ENCODE results near the gene C9orf43.
A peak's percentile ranks its signal among the peaks of the same experiment; 100 is the strongest.
"Not testable (repeated sequence)": the region's sequence is repeated elsewhere in the genome, so short reads cannot be mapped to it uniquely, and the experiment has no call there.

The C9orf43 gene

GRCh38 chr9:113381441-113381840 is 29.1 kb upstream of the C9orf43 start:
- DNase-seq (ENCODE audit: low read depth), result not testable (repeated sequence)

GRCh38 chr9:113381909-113382411 is 28.6 kb upstream of the C9orf43 start:
- no peak for DNase-seq (ENCODE audit: low read depth)

GRCh38 chr9:113386571-113387393 is 23.8 kb upstream of the C9orf43 start:
- DNase-seq (ENCODE audit: low read depth), result no peak

GRCh38 chr9:113387560-113388230 is 22.9 kb upstream of the C9orf43 start:
- no peak for DNase-seq (ENCODE audit: low read depth)

GRCh38 chr9:113388833-113389232 is 21.7 kb upstream of the C9orf43 start:
- DNase-seq (ENCODE audit: low read depth), result no peak

GRCh38 chr9:113389451-113389850 is 21.1 kb upstream of the C9orf43 start:
- DNase-seq (ENCODE audit: low read depth), result no peak

- no peak for DNase-seq (ENCODE audit: low read depth)
Measured at GRCh38 chr9:113390192-113390960, 20.2 kb upstream of the C9orf43 start.

GRCh38 chr9:113391917-113392316 is 18.6 kb upstream of the C9orf43 start:
- DNase-seq (ENCODE audit: low read depth), result no peak

GRCh38 chr9:113393281-113393680 is 17.3 kb upstream of the C9orf43 start:
- DNase-seq (ENCODE audit: low read depth), result no peak

GRCh38 chr9:113395000-113395861 is 15.3 kb upstream of the C9orf43 start:
- DNase-seq (ENCODE audit: low read depth), result no peak

GRCh38 chr9:113397203-113397631 is 13.3 kb upstream of the C9orf43 start:
- no peak for DNase-seq (ENCODE audit: low read depth)

GRCh38 chr9:113398796-113399195 is 11.8 kb upstream of the C9orf43 start:
- no peak for DNase-seq (ENCODE audit: low read depth)

- DNase-seq (ENCODE audit: low read depth), result no peak
Measured at GRCh38 chr9:113399646-113400200, 10.8 kb upstream of the C9orf43 start.

- peak; percentile 96 for DNase-seq (ENCODE audit: low read depth)
Measured at GRCh38 chr9:113401027-113401792, 9.3 kb upstream of the C9orf43 start, which contains the start of gene ALAD. TSS of gene ALAD (minus strand) at chr9:113401284. CDS start at chr9:113393559, 7,725 bp downstream.

GRCh38 chr9:113403646-113404045 is 6.9 kb upstream of the C9orf43 start:
- DNase-seq (ENCODE audit: low read depth), result no peak

GRCh38 chr9:113406353-113406752 is 4.2 kb upstream of the C9orf43 start:
- DNase-seq (ENCODE audit: low read depth), result not testable (repeated sequence)

- peak; percentile 58 for DNase-seq (ENCODE audit: low read depth)
Measured at GRCh38 chr9:113406873-113407511, 3.6 kb upstream of the C9orf43 start.

GRCh38 chr9:113409481-113409880 is 1.1 kb upstream of the C9orf43 start:
- DNase-seq (ENCODE audit: low read depth), result no peak

GRCh38 chr9:113409883-113410206 is 702 bp upstream of the C9orf43 start:
- no peak for DNase-seq (ENCODE audit: low read depth)

All from stromal cell of bone marrow (primary cell).